OCI-LY3 (cell line): ENCODE data around the gene C1orf216.

Experiments
- H2AFZ ChIP-seq: fragments of 200-600, 300-600 bp; shearing (Covaris generic); 2 replicates; pipeline ENCODE4 v1.6.0; 2014; ENCODE audit warnings: antibody characterized with exemption, low read depth, low read length
- H3K27ac ChIP-seq: fragments of 200-600, 300-600 bp; sonication (generic); 2 replicates; pipeline ENCODE4 v1.5.1; 2014; ENCODE audit warnings: mild to moderate bottlenecking, low read length, moderate library complexity, mixed read lengths
- H3K27me3 ChIP-seq: fragments of 200-600, 300-600 bp; sonication (generic); 2 replicates; pipeline ENCODE4 v1.6.1; 2014; ENCODE audit warnings: low read depth, low read length, mixed read lengths
- H3K36me3 ChIP-seq: fragments of 200-600, 300-600 bp; sonication (generic); replicated peaks from 2 replicates; pipeline ENCODE3; 2014; ENCODE audit warnings: low read depth, low read length, mixed read lengths
- H3K4me1 ChIP-seq: fragments of 300-600, 200-600 bp; sonication (generic); 2 replicates; pipeline ENCODE4 v1.6.1; 2014; ENCODE audit warnings: low read length, mixed read lengths
- H3K4me2 ChIP-seq: fragments of 200-600, 300-600 bp; sonication (generic); 2 replicates; pipeline ENCODE4 v1.6.1; 2014; ENCODE audit warnings: low read length, mixed read lengths
- H3K4me3 ChIP-seq: fragments of 300-600, 200-600 bp; sonication (generic); 2 replicates; pipeline ENCODE4 v1.5.1; 2014; ENCODE audit warnings: antibody characterized with exemption, mild to moderate bottlenecking, low read length, moderate library complexity
- H3K79me2 ChIP-seq: fragments of 300-600, 200-600 bp; shearing (Covaris generic); 2 replicates; pipeline ENCODE4 v1.6.1; 2014; ENCODE audit warnings: mild to moderate bottlenecking, low read length, mixed read lengths
- H3K9ac ChIP-seq: fragments of 300-600, 200-600 bp; shearing (Covaris generic); 2 replicates; pipeline ENCODE4 v1.6.0; 2014; ENCODE audit warnings: mild to moderate bottlenecking, low read length, moderate library complexity
- H3K9me3 ChIP-seq: fragments of 200-600, 300-600 bp; shearing (Covaris generic); 2 replicates; pipeline ENCODE4 v1.6.1; 2014; ENCODE audit warnings: low read length, mixed read lengths; ENCODE audit not compliant: insufficient read depth
- H4K20me1 ChIP-seq: fragments of 200-600, 300-600 bp; sonication (generic); 2 replicates; pipeline ENCODE4 v1.6.1; 2016; ENCODE audit warnings: low read length, mixed read lengths; ENCODE audit not compliant: insufficient read depth
- CTCF ChIP-seq: fragments of 200-600, 300-600 bp; sonication (generic); IDR thresholded peaks from 2 replicates; pipeline ENCODE4 v1.5.1; 2014; ENCODE audit warnings: antibody characterized with exemption, low read length, low read depth
- EZH2phosphoT487 ChIP-seq: fragments of 200-600 bp; shearing (Covaris generic); IDR thresholded peaks from 2 replicates; pipeline ENCODE4 v1.6.1; 2018; ENCODE audit warnings: antibody characterized with exemption, mixed run types, low read depth

The C1orf216 gene

GRCh38 chr1:35737120-35737519 is 18.4 kb upstream of the C1orf216 start:
- Histone ChIP-seq H3K4me2 (no peak overlapping the region), H2AFZ (no peak overlapping the region), H3K36me3 (peaks cover 20% of the 10 kb centered on the region), H3K27ac (no peak overlapping the region), H3K9me3 (no peaks in the 10 kb centered on the region), H3K4me3 (no peak overlapping the region), H3K4me1 (peaks cover 13% of the 10 kb centered on the region), H3K27me3 (no peaks in the 10 kb centered on the region), H3K79me2 (no peaks in the 10 kb centered on the region), H3K9ac (no peak overlapping the region), H4K20me1 (no peaks in the 10 kb centered on the region)
- no peak for TF ChIP-seq CTCF
- TF ChIP-seq EZH2phosphoT487 = no peak

GRCh38 chr1:35727434-35728040 is 8.9 kb upstream of the C1orf216 start:
- TF ChIP-seq EZH2phosphoT487 (no peak), CTCF (no peak)
- Histone ChIP-seq H3K4me3 (no peak overlapping the region), H3K4me1 (no peaks in the 10 kb centered on the region), H3K79me2 (no peaks in the 10 kb centered on the region), H3K4me2 (no peak overlapping the region), H4K20me1 (no peaks in the 10 kb centered on the region), H3K36me3 (no peaks in the 10 kb centered on the region), H2AFZ (no peak overlapping the region), H3K27me3 (no peaks in the 10 kb centered on the region), H3K9ac (no peak overlapping the region), H3K27ac (no peak overlapping the region), H3K9me3 (no peaks in the 10 kb centered on the region)

GRCh38 chr1:35726450-35727433 is 8.1 kb upstream of the C1orf216 start:
- H3K4me1 ChIP-seq = no peaks in the 10 kb centered on the region
- no peaks in the 10 kb centered on the region for H3K79me2 ChIP-seq
- no peak overlapping the region for H3K27ac ChIP-seq
- no peak overlapping the region for H3K4me2 ChIP-seq
- H4K20me1 ChIP-seq = no peaks in the 10 kb centered on the region
- no peaks in the 10 kb centered on the region for H3K36me3 ChIP-seq
- TF ChIP-seq EZH2phosphoT487 (no peak), CTCF (peak; percentile 71)
- H3K27me3 ChIP-seq = no peaks in the 10 kb centered on the region
- no peaks in the 10 kb centered on the region for H3K9me3 ChIP-seq
- H3K9ac ChIP-seq = no peak overlapping the region
- H2AFZ ChIP-seq = no peak overlapping the region
- no peak overlapping the region for H3K4me3 ChIP-seq

- no peaks in the 10 kb centered on the region for H3K4me1 ChIP-seq
- H3K27me3 ChIP-seq = no peaks in the 10 kb centered on the region
- H3K9me3 ChIP-seq = no peaks in the 10 kb centered on the region
- H3K79me2 ChIP-seq = no peaks in the 10 kb centered on the region
- H2AFZ ChIP-seq = no peak overlapping the region
- TF ChIP-seq EZH2phosphoT487 (no peak), CTCF (no peak)
- no peaks in the 10 kb centered on the region for H3K36me3 ChIP-seq
- H4K20me1 ChIP-seq = no peaks in the 10 kb centered on the region
- no peak overlapping the region for H3K4me2 ChIP-seq
- H3K4me3 ChIP-seq = no peak overlapping the region
- no peak overlapping the region for H3K27ac ChIP-seq
- H3K9ac ChIP-seq = no peak overlapping the region
Measured at GRCh38 chr1:35725596-35725995, 6.9 kb upstream of the C1orf216 start.
